HepG2 (cell line): Measurements from ENCODE around the gene CKB. TPM values are rescaled to one million over a fixed set of nuclear protein-coding genes. Genes with fewer than 3 reads are reported as not detected.

ENCODE experiments used
- ATAC-seq: fragments of 200-7000 bp; cut with Tn5 transposase; 3 replicates; pipeline ENCODE4 v1.9.1; 2020; ENCODE audit warnings: mild to moderate bottlenecking, moderate library complexity
- BruUV-seq: library from RNA; stranded (reverse); fragments of 400-500 nt; replicated peaks from 2 replicates; lab custom pipeline; 2021; lab: Mats Ljungman, UMichigan
- CTCF ChIA-PET: fragments of 300-600 bp; formaldehyde crosslinking; extraction: SDS; loops from one replicate; lab custom pipeline; 2021; ENCODE audit warnings: low total read pairs, inconsistent platforms, low intra/inter-chr PET ratio; lab: Yijun Ruan, JAX
- POLR2A ChIA-PET: fragments of 350-600 bp; sonication (Branson Sonifier 250); formaldehyde crosslinking; loops from one replicate; lab custom pipeline; 2020; ENCODE audit warnings: antibody characterized with exemption, inconsistent platforms; lab: Yijun Ruan, JAX
- DNase-seq: peaks from one replicate; pipeline ENCODE4 v3.0.0-alpha.2; 2015; ENCODE audit warnings: low spot score
- FAIRE-seq: peaks from 3 replicates; lab custom pipeline; 2011; peaks lifted over from hg19 to GRCh38; lab: Jason Lieb, UNC
- H2AFZ ChIP-seq: one replicate; pipeline ENCODE4 v1.6.1; 2011; ENCODE audit warnings: low read length, inconsistent platforms
- H3K27ac ChIP-seq: fragments of 300-600 bp; 3 replicates; pipeline ENCODE4 v1.8.0; 2011; ENCODE audit warnings: mixed run types, mild to moderate bottlenecking, mixed read lengths, low read length, inconsistent platforms; ENCODE audit not compliant: insufficient read depth; ENCODE audit errors: extremely low read length
- H3K27me3 ChIP-seq, 2 experiments: fragments of 200-600 bp in 1 of 2; 2 replicates in 1 of 2; 3 replicates in 1 of 2; pipeline versions ENCODE4 v1.6.0 to v1.8.0; 2011; ENCODE audit warnings: low read length in 2 of 2, mild to moderate bottlenecking in 2 of 2, moderate library complexity in 2 of 2, inconsistent platforms in 1 of 2; ENCODE audit not compliant: insufficient read depth in 2 of 2, control insufficient read depth in 1 of 2
- H3K36me3 ChIP-seq, 2 experiments: fragments of 200-600 bp in 1 of 2; replicated peaks in 1 of 2; 2 replicates in 1 of 2; 3 replicates in 1 of 2; pipeline versions ENCODE4 v1.5.1 to v1.8.0; 2011; ENCODE audit warnings: low read length in 2 of 2, inconsistent platforms in 1 of 2; ENCODE audit not compliant: insufficient read depth in 2 of 2, control insufficient read depth in 1 of 2
- H3K4me1 ChIP-seq: 2 replicates; pipeline ENCODE4 v1.5.1; 2012; ENCODE audit warnings: low read length, inconsistent platforms; ENCODE audit not compliant: insufficient read depth
- H3K4me2 ChIP-seq: 2 replicates; pipeline ENCODE4 v1.6.0; 2011; ENCODE audit warnings: low read depth, low read length, inconsistent platforms
- H3K4me3 ChIP-seq, 3 experiments: fragments of 200-600 bp in 1 of 3; sonication (generic), shearing (Covaris generic) in 1 of 3; replicated peaks in 1 of 3; 2 replicates each; pipeline ENCODE4 v1.5.1; 2011 to 2016; ENCODE audit warnings: low read length in 3 of 3, inconsistent platforms in 2 of 3, low read depth in 2 of 3, mild to moderate bottlenecking in 2 of 3, control low read depth in 1 of 3, mixed read lengths in 1 of 3; ENCODE audit not compliant: insufficient read depth in 1 of 3
- H3K79me2 ChIP-seq: one replicate; pipeline ENCODE4 v1.6.1; 2011; ENCODE audit warnings: low read length, inconsistent platforms; ENCODE audit not compliant: insufficient read depth
- H3K9ac ChIP-seq: 2 replicates; pipeline ENCODE4 v1.6.0; 2011; ENCODE audit warnings: mild to moderate bottlenecking, low read depth, low read length, inconsistent platforms; ENCODE audit not compliant: insufficient read depth
- H3K9me3 ChIP-seq: 2 replicates; pipeline ENCODE4 v1.5.1; 2012; ENCODE audit warnings: mild to moderate bottlenecking, low read length
- H4K20me1 ChIP-seq: 2 replicates; pipeline ENCODE4 v1.6.0; 2011; ENCODE audit warnings: inconsistent platforms, mild to moderate bottlenecking, low read length, moderate library complexity; ENCODE audit not compliant: insufficient read depth
- AKAP8 ChIP-seq: sonication (generic); formaldehyde crosslinking; IDR thresholded peaks from 2 replicates; pipeline ENCODE4 v1.5.1; 2020; ENCODE audit warnings: mild to moderate bottlenecking, missing genetic modification reagents
- MEIS1 ChIP-seq: sonication (generic); formaldehyde crosslinking; IDR thresholded peaks from 2 replicates; pipeline ENCODE4 v1.9.0; 2021; ENCODE audit warnings: mild to moderate bottlenecking, missing genetic modification reagents, moderate library complexity, borderline replicate concordance
- NFIB ChIP-seq: sonication (generic); formaldehyde crosslinking; IDR thresholded peaks from 2 replicates; pipeline ENCODE4 v1.9.0; 2021; ENCODE audit warnings: missing genetic modification reagents, mild to moderate bottlenecking, borderline replicate concordance
- TBL1XR1 ChIP-seq: fragments of 150-350 bp; IDR thresholded peaks from 2 replicates; pipeline ENCODE4 v1.6.1; 2014; ENCODE audit warnings: borderline replicate concordance, low read length; ENCODE audit not compliant: partially characterized antibody
- TFDP1 ChIP-seq: IDR thresholded peaks from 2 replicates; pipeline ENCODE4 v1.6.1; 2016; ENCODE audit warnings: missing compliant biosample characterization, missing genetic modification reagents, borderline replicate concordance
- ZNF24 ChIP-seq: fragments of 450-650 bp; IDR thresholded peaks from 2 replicates; pipeline ENCODE4 v1.6.1; 2017; ENCODE audit warnings: antibody characterized with exemption, mild to moderate bottlenecking
- ZNF572 ChIP-seq: sonication (generic); formaldehyde crosslinking; IDR thresholded peaks from 2 replicates; pipeline ENCODE4 v1.5.1; 2020; ENCODE audit warnings: mild to moderate bottlenecking, missing genetic modification reagents
- ZNF616 ChIP-seq: sonication (generic); formaldehyde crosslinking; IDR thresholded peaks from 2 replicates; pipeline ENCODE4 v1.5.0; 2020; ENCODE audit warnings: low read depth, mild to moderate bottlenecking, missing genetic modification reagents
- WGBS: methylation state at CpG from one replicate; pipeline ENCODE4 v1.1.6; 2017; ENCODE audit warnings: low lambda C conversion rate; 5-methylcytosine and 5-hydroxymethylcytosine counted together
- in situ Hi-C: cut with HindIII; loops from 2 replicates; pipeline ENCODE4 v1.10.0; 2017; ENCODE audit warnings: low pct_unique_long_range_greater_than_20kb; ENCODE audit not compliant: extremely low pct_ligation_motif_present
- intact Hi-C: fragments of 100-400 bp; cut with micrococcal nuclease; formaldehyde crosslinking; loops from one replicate; pipeline ENCODE4 v1.10.0; 2022; ENCODE audit not compliant: unreplicated experiment
- polyA plus RNA-seq, 8 experiments: library from polyadenylated mRNA; depleted of rRNA in 3 of 8; stranded (reverse) in 7 of 8; unstranded in 1 of 8; fragments of >200 nt; fragmentation: Illumina TruSeq in 4 of 8; extraction: Trizol in 4 of 8; gene quantifications; 2 replicates each; pipeline versions ENCODE4 v1.2.1 to v1.2.3, GENCODE V29; 2011 to 2016; ENCODE audit warnings: low read depth in 4 of 8, missing spikeins in 1 of 8, mixed read lengths in 1 of 8; ENCODE audit not compliant: insufficient read depth in 1 of 8
- total RNA-seq, 5 experiments: library from RNA; depleted of rRNA; stranded (reverse); fragments of >200 nt; fragmentation: Illumina TruSeq; extraction: Trizol; gene quantifications; 2 replicates each; pipeline ENCODE4 v1.2.3, GENCODE V29; 2016; ENCODE audit warnings: low read depth in 1 of 5
- TF ChIP-seq, protein P1 (sequence below): fragments of 450-650 bp; IDR thresholded peaks from 2 replicates; pipeline ENCODE4 v1.6.1; 2016
- TF ChIP-seq, protein P2 (sequence below): sonication (generic); formaldehyde crosslinking; IDR thresholded peaks from 2 replicates; pipeline ENCODE4 v1.8.1; 2023; ENCODE audit warnings: mild to moderate bottlenecking, missing genetic modification reagents
- TF ChIP-seq, protein P3 (sequence below): sonication (generic); formaldehyde crosslinking; IDR thresholded peaks from 2 replicates; pipeline ENCODE4 v1.4.0; 2020; ENCODE audit warnings: missing genetic modification reagents
- TF ChIP-seq, protein P4 (sequence below): sonication (generic); formaldehyde crosslinking; IDR thresholded peaks from 2 replicates; pipeline ENCODE4 v1.5.0; 2020; ENCODE audit warnings: missing genetic modification reagents, mild to moderate bottlenecking, borderline replicate concordance

Gene CKB
- total and polyA plus RNA-seq, 2 of the 13 experiments (the other 11 are each of a cell fraction or from before 2014, with no cell fraction given), result 82.3 to 217 TPM

DNA sequence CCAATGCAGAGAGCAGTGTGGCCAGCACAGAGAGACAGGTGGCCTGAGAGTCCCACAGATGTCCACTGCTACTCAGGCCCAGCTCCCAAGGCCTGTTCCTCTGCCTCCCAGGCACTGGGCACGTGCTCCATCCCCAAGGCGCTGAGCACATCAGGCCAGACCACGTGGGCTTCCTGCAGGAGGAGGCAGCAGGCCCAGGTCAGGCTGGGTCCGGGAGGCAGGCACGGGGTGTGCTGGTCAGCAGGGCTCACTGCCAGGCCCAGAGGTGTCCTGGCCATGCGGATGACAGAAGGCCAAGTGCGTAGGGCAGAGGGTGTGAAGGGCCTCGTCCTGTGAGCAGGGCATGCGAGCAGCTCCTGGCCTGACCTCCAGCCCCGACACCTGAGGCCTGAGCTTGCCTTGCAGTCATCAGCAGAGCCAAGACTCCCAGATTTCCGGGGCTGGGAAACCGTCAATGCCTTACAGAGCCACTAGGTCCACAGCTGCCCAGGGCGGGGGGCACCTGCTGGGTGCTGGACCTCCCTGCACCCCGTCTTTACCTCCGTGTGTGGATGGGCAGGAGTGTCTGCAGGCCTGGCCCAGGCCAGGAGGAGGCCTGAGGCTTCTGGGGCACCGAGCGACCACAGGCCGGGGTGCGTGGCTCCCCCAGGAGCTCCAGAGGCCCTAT, 21.2 kb upstream of the CKB start:
- Histone ChIP-seq H3K4me2 (no peak overlapping the region), H3K4me3 (no peak overlapping the region), H3K27ac (no peak overlapping the region), H3K4me1 (peaks cover 39% of the 10 kb centered on the region), H3K9me3 (no peaks in the 10 kb centered on the region), H3K9ac (no peak overlapping the region), H3K27me3 (peaks cover 2 to 19% of the 10 kb centered on the region in 2 experiments; a peak in 2 of 5 replicates), H2AFZ (no peak overlapping the region), H4K20me1 (no peaks in the 10 kb centered on the region), H3K36me3 (no peaks in the 10 kb centered on the region), H3K79me2 (no peaks in the 10 kb centered on the region)
- ChIA-PET POLR2A (interaction anchor here (1.1 kb wide), 1 partner anchor 21 kb away, joined by 4 read pairs; the partner anchor contains the start of gene CKB), CTCF (no interaction called here)
- FAIRE-seq, result no peak
- DNase-seq, result no peak
- ATAC-seq, result no peak
- whole genome bisulfite sequencing, result 59% methylated on average over 13 of the region's 19 CpGs
- no TSS peak for BruUV-seq
- intact Hi-C loops, result loop anchor here (2.0 kb wide), 1 partner anchor 19 kb away; no protein-coding TSS in a partner anchor
- in situ Hi-C loops, result no loop called here
- TF ChIP-seq, protein P1, sequence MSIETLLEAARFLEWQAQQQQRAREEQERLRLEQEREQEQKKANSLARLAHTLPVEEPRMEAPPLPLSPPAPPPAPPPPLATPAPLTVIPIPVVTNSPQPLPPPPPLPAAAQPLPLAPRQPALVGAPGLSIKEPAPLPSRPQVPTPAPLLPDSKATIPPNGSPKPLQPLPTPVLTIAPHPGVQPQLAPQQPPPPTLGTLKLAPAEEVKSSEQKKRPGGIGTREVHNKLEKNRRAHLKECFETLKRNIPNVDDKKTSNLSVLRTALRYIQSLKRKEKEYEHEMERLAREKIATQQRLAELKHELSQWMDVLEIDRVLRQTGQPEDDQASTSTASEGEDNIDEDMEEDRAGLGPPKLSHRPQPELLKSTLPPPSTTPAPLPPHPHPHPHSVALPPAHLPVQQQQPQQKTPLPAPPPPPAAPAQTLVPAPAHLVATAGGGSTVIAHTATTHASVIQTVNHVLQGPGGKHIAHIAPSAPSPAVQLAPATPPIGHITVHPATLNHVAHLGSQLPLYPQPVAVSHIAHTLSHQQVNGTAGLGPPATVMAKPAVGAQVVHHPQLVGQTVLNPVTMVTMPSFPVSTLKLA, result peak; percentile 99
- TF ChIP-seq MEIS1 (CRISPR knock-in tag) (no peak), NFIB (CRISPR knock-in tag) (no peak; the same call in 1 of the 2 replicates), TBL1XR1 (no peak), ZNF616 (peak; percentile 79; the same call in 1 of the 2 replicates), ZNF24 (no peak), ZNF572 (CRISPR knock-in tag) (no peak), TFDP1 (CRISPR knock-in tag) (peak; percentile 43; the same call in 1 of the 2 replicates), AKAP8 (CRISPR knock-in tag) (0 out of 2 replicates have a peak, but pooled peaks have one; percentile 24)
- TF ChIP-seq, protein P2, sequence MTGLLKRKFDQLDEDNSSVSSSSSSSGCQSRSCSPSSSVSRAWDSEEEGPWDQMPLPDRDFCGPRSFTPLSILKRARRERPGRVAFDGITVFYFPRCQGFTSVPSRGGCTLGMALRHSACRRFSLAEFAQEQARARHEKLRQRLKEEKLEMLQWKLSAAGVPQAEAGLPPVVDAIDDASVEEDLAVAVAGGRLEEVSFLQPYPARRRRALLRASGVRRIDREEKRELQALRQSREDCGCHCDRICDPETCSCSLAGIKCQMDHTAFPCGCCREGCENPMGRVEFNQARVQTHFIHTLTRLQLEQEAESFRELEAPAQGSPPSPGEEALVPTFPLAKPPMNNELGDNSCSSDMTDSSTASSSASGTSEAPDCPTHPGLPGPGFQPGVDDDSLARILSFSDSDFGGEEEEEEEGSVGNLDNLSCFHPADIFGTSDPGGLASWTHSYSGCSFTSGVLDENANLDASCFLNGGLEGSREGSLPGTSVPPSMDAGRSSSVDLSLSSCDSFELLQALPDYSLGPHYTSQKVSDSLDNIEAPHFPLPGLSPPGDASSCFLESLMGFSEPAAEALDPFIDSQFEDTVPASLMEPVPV, result no peak
- TF ChIP-seq, protein P3, sequence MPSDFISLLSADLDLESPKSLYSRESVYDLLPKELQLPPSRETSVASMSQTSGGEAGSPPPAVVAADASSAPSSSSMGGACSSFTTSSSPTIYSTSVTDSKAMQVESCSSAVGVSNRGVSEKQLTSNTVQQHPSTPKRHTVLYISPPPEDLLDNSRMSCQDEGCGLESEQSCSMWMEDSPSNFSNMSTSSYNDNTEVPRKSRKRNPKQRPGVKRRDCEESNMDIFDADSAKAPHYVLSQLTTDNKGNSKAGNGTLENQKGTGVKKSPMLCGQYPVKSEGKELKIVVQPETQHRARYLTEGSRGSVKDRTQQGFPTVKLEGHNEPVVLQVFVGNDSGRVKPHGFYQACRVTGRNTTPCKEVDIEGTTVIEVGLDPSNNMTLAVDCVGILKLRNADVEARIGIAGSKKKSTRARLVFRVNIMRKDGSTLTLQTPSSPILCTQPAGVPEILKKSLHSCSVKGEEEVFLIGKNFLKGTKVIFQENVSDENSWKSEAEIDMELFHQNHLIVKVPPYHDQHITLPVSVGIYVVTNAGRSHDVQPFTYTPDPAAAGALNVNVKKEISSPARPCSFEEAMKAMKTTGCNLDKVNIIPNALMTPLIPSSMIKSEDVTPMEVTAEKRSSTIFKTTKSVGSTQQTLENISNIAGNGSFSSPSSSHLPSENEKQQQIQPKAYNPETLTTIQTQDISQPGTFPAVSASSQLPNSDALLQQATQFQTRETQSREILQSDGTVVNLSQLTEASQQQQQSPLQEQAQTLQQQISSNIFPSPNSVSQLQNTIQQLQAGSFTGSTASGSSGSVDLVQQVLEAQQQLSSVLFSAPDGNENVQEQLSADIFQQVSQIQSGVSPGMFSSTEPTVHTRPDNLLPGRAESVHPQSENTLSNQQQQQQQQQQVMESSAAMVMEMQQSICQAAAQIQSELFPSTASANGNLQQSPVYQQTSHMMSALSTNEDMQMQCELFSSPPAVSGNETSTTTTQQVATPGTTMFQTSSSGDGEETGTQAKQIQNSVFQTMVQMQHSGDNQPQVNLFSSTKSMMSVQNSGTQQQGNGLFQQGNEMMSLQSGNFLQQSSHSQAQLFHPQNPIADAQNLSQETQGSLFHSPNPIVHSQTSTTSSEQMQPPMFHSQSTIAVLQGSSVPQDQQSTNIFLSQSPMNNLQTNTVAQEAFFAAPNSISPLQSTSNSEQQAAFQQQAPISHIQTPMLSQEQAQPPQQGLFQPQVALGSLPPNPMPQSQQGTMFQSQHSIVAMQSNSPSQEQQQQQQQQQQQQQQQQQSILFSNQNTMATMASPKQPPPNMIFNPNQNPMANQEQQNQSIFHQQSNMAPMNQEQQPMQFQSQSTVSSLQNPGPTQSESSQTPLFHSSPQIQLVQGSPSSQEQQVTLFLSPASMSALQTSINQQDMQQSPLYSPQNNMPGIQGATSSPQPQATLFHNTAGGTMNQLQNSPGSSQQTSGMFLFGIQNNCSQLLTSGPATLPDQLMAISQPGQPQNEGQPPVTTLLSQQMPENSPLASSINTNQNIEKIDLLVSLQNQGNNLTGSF, result no peak
- TF ChIP-seq, protein P4, sequence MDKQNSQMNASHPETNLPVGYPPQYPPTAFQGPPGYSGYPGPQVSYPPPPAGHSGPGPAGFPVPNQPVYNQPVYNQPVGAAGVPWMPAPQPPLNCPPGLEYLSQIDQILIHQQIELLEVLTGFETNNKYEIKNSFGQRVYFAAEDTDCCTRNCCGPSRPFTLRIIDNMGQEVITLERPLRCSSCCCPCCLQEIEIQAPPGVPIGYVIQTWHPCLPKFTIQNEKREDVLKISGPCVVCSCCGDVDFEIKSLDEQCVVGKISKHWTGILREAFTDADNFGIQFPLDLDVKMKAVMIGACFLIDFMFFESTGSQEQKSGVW (CRISPR knock-in tag), result no peak
